A673 (cell line): Measurements from ENCODE around the gene OVCH1. TPM values are rescaled to one million over a fixed set of nuclear protein-coding genes. Genes with fewer than 3 reads are reported as not detected.

Source experiments
- BruUV-seq: library from RNA; stranded (reverse); fragments of 400-500 nt; replicated peaks from 2 replicates; lab custom pipeline; 2021; lab: Mats Ljungman, UMichigan
- CTCF ChIA-PET: fragments of 300-600 bp; sonication (Branson Sonifier 250); formaldehyde crosslinking; loops from one replicate; lab custom pipeline; 2022; ENCODE audit warnings: antibody characterized with exemption; lab: Charles Lee
- POLR2A ChIA-PET: fragments of 300-600 bp; sonication (Branson Sonifier 250); formaldehyde crosslinking; loops from one replicate; lab custom pipeline; 2022; ENCODE audit warnings: antibody characterized with exemption; ENCODE audit not compliant: low non-redundant PET; lab: Charles Lee
- DNase-seq: peaks from one replicate; pipeline ENCODE4 v3.0.0-alpha.2; 2015; ENCODE audit warnings: low spot score
- H3K27ac ChIP-seq: fragments of 200-600 bp; sonication (generic); 2 replicates; pipeline ENCODE4 v1.5.1; 2016; ENCODE audit warnings: mixed run types, low read depth, mild to moderate bottlenecking, mixed read lengths, antibody characterized with exemption, low read length; ENCODE audit not compliant: poor library complexity, severe bottlenecking
- H3K27me3 ChIP-seq: fragments of 200-600 bp; sonication (generic); replicated peaks from 2 replicates; pipeline ENCODE4 v1.6.1; 2017; ENCODE audit warnings: mixed run types, low read depth, mild to moderate bottlenecking, mixed read lengths, antibody characterized with exemption, low read length; ENCODE audit not compliant: insufficient read depth, poor library complexity
- H3K36me3 ChIP-seq: fragments of 200-600 bp; sonication (generic); 2 replicates; pipeline ENCODE4 v1.6.1; 2016; ENCODE audit warnings: mixed run types, mild to moderate bottlenecking, mixed read lengths, antibody characterized with exemption, low read length; ENCODE audit not compliant: insufficient read depth, poor library complexity, severe bottlenecking
- H3K4me1 ChIP-seq: fragments of 200-600 bp; sonication (generic); 2 replicates; pipeline ENCODE4 v1.6.1; 2017; ENCODE audit warnings: mixed run types, mild to moderate bottlenecking, mixed read lengths, antibody characterized with exemption, low read length; ENCODE audit not compliant: insufficient read depth, poor library complexity, severe bottlenecking
- H3K4me3 ChIP-seq: fragments of 200-600 bp; sonication (generic); 2 replicates; pipeline ENCODE4 v1.5.1; 2016; ENCODE audit warnings: low read depth, mixed run types, mild to moderate bottlenecking, mixed read lengths, low read length; ENCODE audit not compliant: poor library complexity, severe bottlenecking
- H3K9me3 ChIP-seq: fragments of 200-600 bp; sonication (generic); 2 replicates; pipeline ENCODE4 v1.6.1; 2016; ENCODE audit warnings: mixed run types, low read depth, mild to moderate bottlenecking, mixed read lengths, antibody characterized with exemption, low read length; ENCODE audit not compliant: poor library complexity, severe bottlenecking
- EZH2 ChIP-seq: fragments of 200-600 bp; sonication (generic); IDR thresholded peaks from 2 replicates; pipeline ENCODE4 v1.6.1; 2017; ENCODE audit warnings: borderline replicate concordance, low read depth, mild to moderate bottlenecking, mixed read lengths, antibody characterized with exemption, low read length; ENCODE audit not compliant: poor library complexity, severe bottlenecking
- intact Hi-C: fragments of 100-400 bp; cut with micrococcal nuclease; formaldehyde crosslinking; loops from one replicate; pipeline ENCODE4 v1.10.0; 2022; ENCODE audit not compliant: unreplicated experiment
- total RNA-seq: library from RNA; stranded (reverse); gene quantifications from 2 replicates; pipeline ENCODE4 v1.2.3, GENCODE V29; 2021
- TF ChIP-seq, protein P1 (sequence below): fragments of 300-800, 200-600 bp; sonication (generic); conservative IDR thresholded peaks from 2 replicates; pipeline ENCODE4 v1.5.1; 2017; ENCODE audit warnings: low read depth, mild to moderate bottlenecking, antibody characterized with exemption, low read length, moderate library complexity, mixed read lengths

OVCH1 gene
- total RNA-seq, 1 experiment from 2014 or later, result 0.09 TPM

DNA sequence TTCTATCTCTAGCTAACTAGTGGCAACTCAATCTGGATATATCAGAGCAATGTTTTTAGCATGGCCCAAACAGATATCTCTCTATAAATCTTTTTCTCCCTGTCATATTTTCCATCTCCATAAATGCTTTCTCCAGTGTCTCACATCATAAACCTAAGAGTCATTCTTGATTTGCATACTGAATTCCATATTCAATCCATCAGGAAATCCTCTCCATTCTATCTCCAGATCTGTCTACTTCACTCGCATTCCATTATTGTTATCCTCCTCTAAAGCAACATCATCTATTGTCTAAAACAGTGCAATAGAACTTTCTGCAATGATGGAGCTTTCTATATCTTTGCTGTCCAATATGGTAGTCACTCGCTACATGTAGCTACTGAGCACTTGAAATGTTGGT lies 71.0 kb downstream of the OVCH1 start:
- no peak for TF ChIP-seq EZH2
- TF ChIP-seq, protein P1, sequence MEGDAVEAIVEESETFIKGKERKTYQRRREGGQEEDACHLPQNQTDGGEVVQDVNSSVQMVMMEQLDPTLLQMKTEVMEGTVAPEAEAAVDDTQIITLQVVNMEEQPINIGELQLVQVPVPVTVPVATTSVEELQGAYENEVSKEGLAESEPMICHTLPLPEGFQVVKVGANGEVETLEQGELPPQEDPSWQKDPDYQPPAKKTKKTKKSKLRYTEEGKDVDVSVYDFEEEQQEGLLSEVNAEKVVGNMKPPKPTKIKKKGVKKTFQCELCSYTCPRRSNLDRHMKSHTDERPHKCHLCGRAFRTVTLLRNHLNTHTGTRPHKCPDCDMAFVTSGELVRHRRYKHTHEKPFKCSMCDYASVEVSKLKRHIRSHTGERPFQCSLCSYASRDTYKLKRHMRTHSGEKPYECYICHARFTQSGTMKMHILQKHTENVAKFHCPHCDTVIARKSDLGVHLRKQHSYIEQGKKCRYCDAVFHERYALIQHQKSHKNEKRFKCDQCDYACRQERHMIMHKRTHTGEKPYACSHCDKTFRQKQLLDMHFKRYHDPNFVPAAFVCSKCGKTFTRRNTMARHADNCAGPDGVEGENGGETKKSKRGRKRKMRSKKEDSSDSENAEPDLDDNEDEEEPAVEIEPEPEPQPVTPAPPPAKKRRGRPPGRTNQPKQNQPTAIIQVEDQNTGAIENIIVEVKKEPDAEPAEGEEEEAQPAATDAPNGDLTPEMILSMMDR, result no peak
- Histone ChIP-seq H3K27me3 (peaks cover 3% of the 10 kb centered on the region), H3K36me3 (no peaks in the 10 kb centered on the region), H3K4me1 (no peaks in the 10 kb centered on the region), H3K9me3 (no peaks in the 10 kb centered on the region), H3K27ac (no peak overlapping the region), H3K4me3 (no peak overlapping the region)
- intact Hi-C loops, result no loop called here
- POLR2A ChIA-PET, result no interaction called here
- DNase-seq, result no peak
- CTCF ChIA-PET, result no interaction called here
- no TSS peak for BruUV-seq

DNA sequence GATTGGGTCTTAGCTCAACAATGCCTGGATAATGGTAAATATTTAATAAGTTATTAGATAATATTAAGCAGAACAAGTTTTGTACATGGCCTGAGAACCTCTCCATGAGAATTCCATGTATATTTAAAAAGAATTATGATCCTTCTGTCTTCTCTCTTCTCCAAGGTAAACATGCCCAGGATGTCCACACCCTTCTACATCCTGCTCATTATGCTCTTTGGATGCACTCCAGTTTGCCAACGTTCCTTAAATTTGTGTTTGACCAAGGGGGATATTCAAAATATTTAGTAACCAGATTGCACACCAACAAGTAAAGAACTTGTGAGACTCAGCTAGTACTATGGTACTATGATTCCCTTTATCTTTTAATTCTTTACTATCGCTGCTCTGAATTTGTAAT lies 71.8 kb downstream of the OVCH1 start:
- no peak for DNase-seq
- ChIA-PET POLR2A (no interaction called here), CTCF (no interaction called here)
- Histone ChIP-seq H3K27ac (no peak overlapping the region), H3K9me3 (no peaks in the 10 kb centered on the region), H3K4me3 (no peak overlapping the region), H3K36me3 (no peaks in the 10 kb centered on the region), H3K27me3 (peaks cover 3% of the 10 kb centered on the region), H3K4me1 (no peaks in the 10 kb centered on the region)
- no TSS peak for BruUV-seq
- TF ChIP-seq, protein P1, result no peak
- TF ChIP-seq EZH2, result no peak
- intact Hi-C loops, result no loop called here

DNA sequence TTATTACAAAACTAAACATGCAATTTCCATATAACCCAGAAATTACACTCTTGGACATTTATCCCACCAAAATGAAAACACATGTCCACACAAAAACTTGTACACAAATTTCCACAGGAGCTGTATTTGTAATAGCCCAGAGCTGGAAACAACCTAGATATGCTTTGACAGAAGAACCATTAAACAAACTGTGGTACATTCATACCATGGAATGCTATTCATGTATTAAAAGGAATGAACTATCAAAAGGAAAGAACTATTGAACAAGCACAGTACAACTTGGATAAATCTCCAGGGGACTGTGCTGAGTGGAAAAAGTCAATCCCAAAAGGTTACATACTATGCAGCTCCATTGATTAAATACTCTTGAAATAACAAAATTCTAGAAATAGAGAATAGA lies 80.7 kb downstream of the OVCH1 start:
- H3K4me3 ChIP-seq, result no peak overlapping the region
- TF ChIP-seq EZH2, result no peak
- TF ChIP-seq, protein P1, result no peak
- intact Hi-C loops, result no loop called here
- H3K36me3 ChIP-seq, result no peaks in the 10 kb centered on the region
- H3K4me1 ChIP-seq, result no peaks in the 10 kb centered on the region
- peaks cover 25% of the 10 kb centered on the region for H3K27me3 ChIP-seq
- CTCF ChIA-PET, result no interaction called here
- no peaks in the 10 kb centered on the region for H3K9me3 ChIP-seq
- no peak overlapping the region for H3K27ac ChIP-seq
- DNase-seq, result no peak
- no TSS peak for BruUV-seq
- POLR2A ChIA-PET, result no interaction called here
